KMS-11 (cell line): ENCODE results near the gene CCSER2.

Source experiments
- H2AFZ ChIP-seq: fragments of 200-600 bp; sonication (generic); 2 replicates; pipeline ENCODE4 v1.6.1; 2016; ENCODE audit warnings: antibody characterized with exemption, mixed run types, low read depth
- H3K27ac ChIP-seq: fragments of 200-600 bp; sonication (generic); 2 replicates; pipeline ENCODE4 v1.6.1; 2016; ENCODE audit warnings: mild to moderate bottlenecking, mixed run types
- H3K27me3 ChIP-seq: fragments of 200-600 bp; sonication (generic); 2 replicates; pipeline ENCODE4 v1.6.1; 2017; ENCODE audit warnings: mild to moderate bottlenecking, low read depth, mixed run types, moderate library complexity; ENCODE audit not compliant: insufficient read depth
- H3K36me3 ChIP-seq: fragments of 200-600 bp; sonication (generic); 2 replicates; pipeline ENCODE4 v1.6.1; 2017; ENCODE audit warnings: mild to moderate bottlenecking, mixed run types; ENCODE audit not compliant: insufficient read depth
- H3K4me1 ChIP-seq: fragments of 200-600 bp; sonication (generic); 2 replicates; pipeline ENCODE4 v1.6.1; 2016; ENCODE audit warnings: mild to moderate bottlenecking, low read depth, mixed run types; ENCODE audit not compliant: poor library complexity, severe bottlenecking
- H3K4me2 ChIP-seq: fragments of 200-600 bp; sonication (generic); 2 replicates; pipeline ENCODE4 v1.7.0; 2016; ENCODE audit warnings: mild to moderate bottlenecking, mixed run types
- H3K4me3 ChIP-seq: fragments of 200-600 bp; sonication (generic); IDR thresholded peaks from 2 replicates; pipeline ENCODE4 v1.6.1; 2017; ENCODE audit warnings: low read depth, low read length, mixed read lengths; ENCODE audit not compliant: insufficient read depth
- H3K79me2 ChIP-seq: fragments of 200-600 bp; sonication (generic); 2 replicates; pipeline ENCODE4 v1.6.1; 2016; ENCODE audit warnings: low read depth, mixed run types; ENCODE audit not compliant: insufficient read depth
- H3K9ac ChIP-seq: fragments of 200-600 bp; sonication (generic); 2 replicates; pipeline ENCODE4 v1.6.1; 2016; ENCODE audit warnings: mild to moderate bottlenecking, mixed run types
- H4K20me1 ChIP-seq: fragments of 200-600 bp; sonication (generic); 2 replicates; pipeline ENCODE4 v1.6.1; 2016; ENCODE audit warnings: mild to moderate bottlenecking, mixed run types; ENCODE audit not compliant: insufficient read depth
- CTCF ChIP-seq: fragments of 200-600 bp; sonication (generic); conservative IDR thresholded peaks from 2 replicates; pipeline ENCODE4 v1.6.1; 2017; ENCODE audit warnings: low read depth, mild to moderate bottlenecking, antibody characterized with exemption, low read length, moderate library complexity, mixed read lengths

CCSER2 gene

GRCh38 chr10:84478151-84478550 is 149.8 kb downstream of the CCSER2 start:
- Histone ChIP-seq H4K20me1 (no peaks in the 10 kb centered on the region), H3K27me3 (no peaks in the 10 kb centered on the region), H3K27ac (no peak overlapping the region), H3K4me1 (no peaks in the 10 kb centered on the region), H3K4me3 (no peak overlapping the region), H3K36me3 (no peaks in the 10 kb centered on the region), H3K9ac (no peak overlapping the region), H3K4me2 (no peak overlapping the region), H2AFZ (no peak overlapping the region), H3K79me2 (no peaks in the 10 kb centered on the region)
- no peak for TF ChIP-seq CTCF

DNA sequence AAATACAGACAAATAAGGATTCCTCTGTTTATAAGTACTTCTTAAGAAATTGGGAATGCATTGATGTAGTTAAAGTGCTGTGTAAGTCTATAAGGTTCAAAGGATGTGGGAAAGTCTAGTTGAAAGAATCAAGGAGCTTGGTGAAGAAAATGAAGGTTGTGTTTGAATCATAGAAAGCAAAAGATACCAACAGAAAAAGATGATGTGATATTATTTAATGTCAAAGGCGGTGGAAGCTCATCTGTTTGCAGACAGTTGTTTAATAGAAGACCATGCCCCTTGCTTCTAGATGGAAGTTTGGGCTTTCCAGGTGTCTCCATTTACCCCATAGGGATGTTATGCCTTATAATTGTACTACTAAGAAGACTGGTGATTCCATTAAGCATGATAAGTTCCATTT is 150.3 kb downstream of the CCSER2 start:
- H3K4me2 ChIP-seq, result no peak overlapping the region
- no peaks in the 10 kb centered on the region for H3K27me3 ChIP-seq
- no peaks in the 10 kb centered on the region for H4K20me1 ChIP-seq
- H3K4me1 ChIP-seq, result no peaks in the 10 kb centered on the region
- no peak overlapping the region for H3K27ac ChIP-seq
- H3K9ac ChIP-seq, result no peak overlapping the region
- H3K4me3 ChIP-seq, result no peak overlapping the region
- H3K36me3 ChIP-seq, result no peaks in the 10 kb centered on the region
- TF ChIP-seq CTCF, result no peak
- H2AFZ ChIP-seq, result no peak overlapping the region
- no peaks in the 10 kb centered on the region for H3K79me2 ChIP-seq

DNA sequence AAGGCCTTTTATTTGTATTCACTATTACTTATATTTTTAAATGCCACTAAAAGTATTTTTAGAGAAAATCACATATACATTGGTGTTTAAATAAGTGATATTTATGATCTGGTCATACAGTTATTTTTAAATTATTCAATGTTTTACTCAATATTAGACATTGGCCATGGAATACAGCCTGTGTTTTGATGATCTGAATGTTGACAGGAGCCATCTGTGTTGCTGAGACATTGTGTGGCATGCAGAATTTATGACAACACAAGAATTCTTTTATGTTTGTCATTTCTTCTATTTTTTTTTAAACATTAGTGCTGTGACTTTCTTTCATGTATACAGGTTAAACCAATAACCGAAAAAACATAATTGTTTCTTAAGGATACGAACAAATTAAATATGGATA is 156.2 kb downstream of the CCSER2 start:
- H3K4me3 ChIP-seq, result no peak overlapping the region
- no peaks in the 10 kb centered on the region for H4K20me1 ChIP-seq
- no peak overlapping the region for H3K9ac ChIP-seq
- H3K79me2 ChIP-seq, result no peaks in the 10 kb centered on the region
- no peaks in the 10 kb centered on the region for H3K4me1 ChIP-seq
- H3K4me2 ChIP-seq, result no peak overlapping the region
- TF ChIP-seq CTCF, result no peak
- H3K27ac ChIP-seq, result no peak overlapping the region
- H3K27me3 ChIP-seq, result no peaks in the 10 kb centered on the region
- no peak overlapping the region for H2AFZ ChIP-seq
- no peaks in the 10 kb centered on the region for H3K36me3 ChIP-seq

GRCh38 chr10:84493361-84493760 is 165.0 kb downstream of the CCSER2 start:
- no peaks in the 10 kb centered on the region for H3K79me2 ChIP-seq
- peaks cover 12% of the 10 kb centered on the region for H3K4me1 ChIP-seq

More at GRCh38 chr10:84493361-84493760, 165.0 kb downstream of the CCSER2 start:
- no peaks in the 10 kb centered on the region for H3K27me3 ChIP-seq
- H3K27ac ChIP-seq, result no peak overlapping the region
- no peak overlapping the region for H3K4me2 ChIP-seq
- H4K20me1 ChIP-seq, result no peaks in the 10 kb centered on the region
- no peak overlapping the region for H3K9ac ChIP-seq
- no peaks in the 10 kb centered on the region for H3K36me3 ChIP-seq
- no peak overlapping the region for H2AFZ ChIP-seq
- no peak overlapping the region for H3K4me3 ChIP-seq
- TF ChIP-seq CTCF, result no peak
